ENCODE measurements around the gene RYR2.
"Not testable (repeated sequence)": the region's sequence is repeated elsewhere in the genome, so short reads cannot be mapped to it uniquely, and the experiment has no call there.

The RYR2 gene

DNA sequence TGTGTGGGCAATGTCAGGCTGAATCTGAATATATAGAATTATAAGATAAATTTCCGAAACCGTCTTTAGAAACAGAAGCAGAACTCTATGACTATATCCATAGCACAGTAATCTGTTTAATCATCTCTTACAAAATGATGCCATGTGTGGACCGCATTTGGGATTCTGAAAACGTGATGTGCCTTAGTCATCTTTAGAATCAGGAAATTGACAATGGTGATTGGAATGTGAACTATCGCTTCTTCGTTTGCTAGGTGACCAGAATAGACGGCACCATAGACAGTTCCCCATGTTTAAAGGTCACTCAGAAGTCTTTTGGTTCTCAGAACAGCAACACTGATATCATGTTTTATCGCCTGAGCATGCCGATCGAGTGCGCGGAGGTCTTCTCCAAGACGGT is 548.4 kb downstream of the RYR2 start:
- DNase-seq, result no peak

DNA sequence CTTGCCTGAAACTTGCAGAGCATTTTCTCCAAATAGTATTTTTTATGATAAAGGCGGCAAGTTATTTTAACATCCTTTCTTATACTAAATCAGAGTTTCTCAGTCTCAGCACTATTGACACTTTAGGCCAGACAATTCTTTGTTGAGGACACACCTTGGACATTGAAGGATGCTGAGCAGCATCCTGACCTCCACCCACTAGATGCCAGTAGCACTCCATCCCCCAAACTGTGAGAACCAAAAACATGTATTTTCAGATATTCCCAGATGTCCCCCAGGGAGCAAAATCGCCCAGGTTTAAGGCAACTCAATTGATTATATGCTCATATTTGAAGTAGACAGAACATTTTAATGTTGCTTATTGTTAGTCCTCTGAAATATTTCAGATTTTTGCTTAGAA is 549.4 kb downstream of the RYR2 start:
- no peak for DNase-seq

DNA sequence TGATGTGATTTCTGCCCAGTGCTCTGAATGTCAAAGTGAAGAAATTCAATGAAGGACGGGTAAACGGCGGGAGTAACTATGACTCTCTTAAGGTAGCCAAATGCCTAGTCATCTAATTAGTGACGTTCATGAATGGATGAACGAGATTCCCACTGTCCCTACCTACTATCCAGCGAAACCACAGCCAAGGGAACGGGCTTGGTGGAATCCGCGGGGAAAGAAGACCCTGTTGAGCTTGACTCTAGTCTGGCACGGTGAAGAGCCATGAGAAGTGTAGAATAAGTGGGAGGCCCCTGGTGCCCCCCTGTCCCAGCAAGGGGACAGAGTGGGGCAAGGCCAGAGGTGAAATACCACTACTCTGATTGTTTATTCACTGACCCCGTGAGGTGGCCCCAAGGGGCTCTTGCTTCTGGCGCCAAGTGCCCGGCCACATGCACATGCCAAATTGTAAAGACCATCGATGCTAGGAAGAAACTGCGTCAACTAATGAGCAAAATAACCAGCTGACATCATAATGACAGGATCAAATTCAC is 561.1 kb downstream of the RYR2 start:
- DNase-seq, result not testable (repeated sequence)

DNA sequence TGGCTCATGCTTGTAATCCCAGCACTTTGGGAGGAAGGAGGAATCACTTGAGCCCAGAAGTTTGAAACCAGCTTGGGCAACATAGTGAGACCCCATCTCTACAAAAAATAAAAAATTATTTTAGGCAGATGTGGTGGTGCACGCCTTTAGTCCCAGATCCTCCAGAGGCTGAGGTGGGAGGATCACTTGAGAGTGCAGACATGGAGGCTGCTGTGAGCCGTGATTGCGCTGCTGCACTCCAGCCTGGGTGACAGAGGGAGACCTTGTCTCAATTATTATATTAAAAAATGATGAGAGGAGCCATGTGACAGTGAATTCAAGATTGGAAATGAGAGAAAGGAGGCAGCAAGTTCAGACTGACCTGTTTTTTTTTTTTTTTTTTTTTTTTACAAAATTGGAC is 566.4 kb downstream of the RYR2 start:
- no peak for DNase-seq

DNA sequence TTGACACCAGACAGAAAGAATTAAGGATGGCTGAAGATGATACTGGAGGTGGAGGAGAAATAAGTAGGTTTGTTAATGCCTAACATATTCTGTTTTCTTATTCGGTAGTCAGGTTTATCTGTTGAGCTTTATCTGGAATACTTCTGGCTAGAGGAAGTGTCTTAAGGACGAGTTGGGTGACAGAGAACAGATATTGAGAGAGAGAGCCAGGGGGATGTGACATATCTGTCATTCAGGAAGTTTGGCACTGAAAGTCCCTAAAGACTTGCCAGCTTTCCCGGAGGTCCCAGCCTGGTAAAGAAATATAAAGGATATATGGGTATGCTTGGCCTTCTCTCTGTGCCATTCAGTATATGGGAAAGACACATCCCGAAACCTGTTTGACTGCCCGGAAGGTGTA is 568.2 kb downstream of the RYR2 start:
- DNase-seq, result no peak

DNA sequence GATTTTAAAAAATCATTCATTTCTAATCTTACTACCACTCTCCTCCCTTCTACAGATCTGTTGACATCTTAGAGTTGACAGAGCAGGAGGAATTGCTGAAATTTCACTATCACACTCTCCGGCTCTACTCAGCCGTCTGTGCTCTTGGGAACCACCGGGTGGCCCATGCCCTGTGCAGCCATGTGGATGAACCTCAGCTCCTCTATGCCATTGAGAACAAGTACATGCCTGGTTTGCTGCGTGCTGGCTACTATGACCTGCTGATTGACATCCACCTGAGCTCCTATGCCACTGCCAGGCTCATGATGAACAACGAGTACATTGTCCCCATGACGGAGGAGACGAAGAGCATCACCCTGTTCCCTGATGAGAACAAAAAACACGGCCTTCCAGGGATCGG is 572.0 kb downstream of the RYR2 start:
- DNase-seq, result no peak

DNA sequence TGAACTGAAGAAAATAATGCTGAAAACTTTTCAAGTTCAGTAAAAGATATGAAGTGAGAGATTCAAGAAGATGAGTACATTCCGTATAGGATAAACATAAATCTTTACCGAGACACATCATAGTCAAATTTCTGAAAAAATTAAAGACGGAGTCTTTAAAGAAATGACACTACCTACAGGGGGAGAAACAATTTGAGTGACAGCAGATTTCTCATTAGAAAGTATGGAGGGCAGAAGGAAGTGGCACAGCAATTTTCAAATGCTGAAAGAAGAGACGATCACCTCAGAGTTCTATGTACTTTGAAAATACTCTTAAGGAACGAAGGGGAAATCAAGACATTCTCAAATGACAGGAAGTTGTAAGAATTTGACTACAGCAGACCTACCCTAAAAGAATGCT is 577.6 kb downstream of the RYR2 start:
- DNase-seq, result no peak

DNA sequence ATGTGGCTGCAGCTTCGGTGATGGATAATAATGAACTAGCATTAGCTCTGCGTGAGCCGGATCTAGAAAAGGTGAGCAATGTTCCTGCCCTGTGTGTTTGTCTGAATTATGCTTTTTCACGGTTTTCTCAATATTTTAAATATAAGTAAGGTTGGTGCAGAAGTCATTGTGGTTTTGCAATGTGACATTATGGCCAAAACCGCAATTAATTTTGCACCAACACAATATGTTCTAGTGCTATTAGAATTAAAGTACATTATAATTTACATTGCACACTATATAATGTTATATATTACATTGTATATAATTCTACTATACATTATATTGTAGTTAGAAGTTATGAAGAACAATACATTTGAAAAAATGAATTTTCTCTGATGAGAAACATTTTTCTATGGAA is 592.9 kb downstream of the RYR2 start:
- no peak for DNase-seq

DNA sequence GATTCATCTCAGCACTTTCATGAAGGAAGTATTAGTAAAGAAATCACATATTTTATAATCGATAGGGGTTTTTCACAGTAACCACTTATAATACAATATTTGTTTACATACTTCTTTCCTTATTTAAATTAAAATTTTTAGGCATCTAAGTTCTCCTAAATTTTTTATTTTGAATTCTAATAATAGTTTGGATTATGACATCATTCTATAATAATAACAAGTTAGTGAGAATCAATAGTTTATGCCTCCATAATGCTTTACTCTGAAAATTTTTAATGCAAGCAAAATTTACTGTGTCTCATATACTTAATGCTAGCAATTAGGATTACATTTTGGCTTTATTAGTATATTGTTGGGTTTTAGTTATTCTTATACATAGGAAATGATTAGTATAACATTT is 596.6 kb downstream of the RYR2 start:
- no peak for DNase-seq

DNA sequence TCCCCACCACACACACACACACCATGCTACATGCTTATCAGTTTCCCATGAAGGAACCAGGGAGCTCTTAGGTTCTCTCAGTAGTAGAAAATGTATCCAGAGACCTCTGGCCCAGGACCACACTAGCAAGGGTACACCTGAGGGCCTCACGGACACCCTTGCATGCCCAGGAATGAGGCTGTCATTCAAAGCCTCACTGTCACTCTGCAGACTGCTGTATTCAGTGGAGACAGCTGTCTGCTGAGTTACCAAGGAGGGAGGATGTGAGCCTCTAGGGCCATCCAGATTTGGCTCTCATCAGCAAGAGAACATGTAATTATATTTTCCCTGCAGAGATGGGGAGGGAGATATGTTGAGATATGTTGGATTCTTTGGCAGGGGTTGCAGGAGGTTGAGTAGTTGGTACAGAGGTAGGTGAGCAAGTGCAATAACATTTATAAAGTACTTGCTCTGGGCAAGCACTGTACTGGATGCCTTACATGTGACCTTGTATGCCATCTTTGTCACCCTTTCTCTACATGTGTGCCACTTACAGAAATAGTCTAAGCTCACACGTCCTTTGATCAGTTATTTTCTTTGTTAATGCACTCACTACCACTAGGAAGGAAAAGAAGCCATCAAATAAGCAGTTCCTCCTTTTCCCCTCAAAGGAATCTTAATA is 598.2 kb downstream of the RYR2 start:
- no peak for DNase-seq

DNA sequence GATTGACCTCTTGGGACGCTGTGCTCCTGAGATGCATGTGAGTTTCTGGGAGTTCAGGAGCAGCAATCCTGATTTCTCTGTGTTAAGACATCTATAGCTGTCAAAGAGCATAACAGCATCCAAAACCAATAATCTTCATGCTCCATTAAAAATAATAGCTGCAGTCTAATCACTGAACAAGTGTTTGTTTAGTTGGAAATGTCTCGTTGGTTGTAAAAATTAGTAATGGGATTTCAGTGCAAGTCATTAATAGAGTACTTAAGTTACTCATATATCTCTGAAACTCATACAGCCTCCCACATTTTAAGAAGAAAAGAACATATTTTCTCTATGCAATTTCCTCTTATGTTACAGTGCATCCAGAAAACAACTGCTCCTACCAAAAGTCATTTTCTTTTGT is 599.0 kb downstream of the RYR2 start:
- DNase-seq, result no peak

DNA sequence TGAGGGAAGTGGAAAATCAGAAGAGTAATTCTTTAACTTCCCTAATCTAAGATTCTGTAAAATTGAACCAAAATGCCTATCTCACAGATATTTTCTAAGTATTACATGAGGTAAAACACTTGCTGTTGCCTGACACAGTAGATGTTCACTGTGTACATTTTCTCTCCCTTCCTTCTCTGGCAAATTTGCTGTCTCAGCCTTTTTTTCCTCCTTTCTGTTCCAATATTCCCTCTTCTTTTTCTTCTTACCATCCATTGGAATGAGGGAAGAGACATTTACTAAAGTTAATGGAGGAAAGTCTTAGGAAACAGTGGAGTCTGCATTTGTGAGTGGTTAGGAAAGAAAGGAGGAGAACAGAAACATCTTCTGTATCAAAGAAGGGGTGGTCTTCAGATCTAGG is 608.8 kb downstream of the RYR2 start:
- no peak for DNase-seq

DNA sequence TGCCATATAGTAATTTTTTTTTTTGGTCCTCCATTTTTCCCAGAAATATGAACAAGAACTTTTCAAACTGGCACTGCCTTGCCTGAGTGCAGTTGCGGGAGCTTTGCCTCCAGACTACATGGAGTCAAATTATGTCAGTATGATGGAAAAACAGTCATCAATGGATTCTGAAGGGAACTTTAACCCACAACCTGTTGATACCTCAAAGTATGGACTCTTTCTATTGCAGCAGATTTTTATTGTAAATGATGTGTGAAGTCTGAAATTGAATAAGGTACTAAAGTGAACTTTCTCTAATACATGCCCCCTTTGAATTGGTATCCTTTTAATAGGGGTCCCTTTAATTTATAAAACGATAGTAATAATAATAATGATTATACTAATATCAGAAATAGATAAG is 613.8 kb downstream of the RYR2 start:
- no peak for DNase-seq

DNA sequence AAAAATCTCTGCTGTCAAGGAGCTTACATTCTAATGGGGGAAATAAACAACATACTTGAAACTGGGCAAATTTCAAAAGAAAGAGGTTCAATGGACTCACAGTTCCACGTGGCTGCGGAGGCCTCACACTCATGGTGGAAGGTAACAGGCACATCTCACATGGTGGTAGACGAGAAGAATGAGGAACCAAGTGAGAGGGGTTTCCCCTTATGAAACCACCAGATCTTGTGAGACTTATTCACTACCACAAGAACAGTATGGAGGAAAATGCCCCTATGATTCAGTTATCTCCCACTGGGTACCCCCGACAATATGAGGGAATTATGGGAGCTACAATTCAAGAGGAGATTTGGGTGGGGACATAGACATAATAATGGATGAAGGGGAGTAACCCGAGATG is 622.4 kb downstream of the RYR2 start:
- no peak for DNase-seq

DNA sequence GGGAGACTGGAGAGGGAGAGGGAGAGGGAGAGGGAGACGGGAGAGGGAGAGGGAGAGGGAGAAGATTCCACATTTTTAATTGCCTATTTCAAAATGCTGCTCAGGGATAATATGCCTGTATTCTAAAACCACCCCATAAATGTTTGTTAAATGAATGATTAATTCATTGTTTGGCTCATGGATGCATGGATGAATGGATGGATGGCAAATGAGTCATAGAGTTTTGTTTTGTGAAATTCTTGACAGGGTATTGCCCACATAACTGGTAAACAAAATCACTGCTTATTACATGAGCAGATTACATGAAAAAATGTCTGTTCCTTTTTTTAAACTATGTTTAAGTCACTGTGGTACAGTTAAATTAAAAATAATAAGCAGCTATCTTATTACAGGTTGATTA is 628.3 kb downstream of the RYR2 start:
- DNase-seq, result no peak

DNA sequence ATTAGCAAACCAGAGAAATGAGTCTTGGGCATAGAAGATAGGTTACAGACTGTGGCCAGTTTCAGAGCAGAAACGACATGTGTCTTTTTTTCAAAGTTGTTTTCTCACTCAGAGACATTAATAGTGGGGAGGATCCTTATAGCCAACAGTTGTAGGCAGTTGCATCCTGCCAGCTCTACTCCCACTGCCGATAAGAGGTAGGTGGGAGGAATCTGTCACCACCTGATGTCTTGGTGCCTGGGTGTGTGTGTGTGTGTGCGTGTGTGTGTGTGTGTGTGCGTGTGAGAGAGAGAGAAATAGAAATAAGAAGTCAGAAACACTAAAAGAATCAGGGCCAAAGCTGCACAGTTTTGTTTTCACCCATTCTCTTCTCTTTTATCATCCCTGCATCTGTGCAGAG is 629.3 kb downstream of the RYR2 start:
- DNase-seq, result no peak

DNA sequence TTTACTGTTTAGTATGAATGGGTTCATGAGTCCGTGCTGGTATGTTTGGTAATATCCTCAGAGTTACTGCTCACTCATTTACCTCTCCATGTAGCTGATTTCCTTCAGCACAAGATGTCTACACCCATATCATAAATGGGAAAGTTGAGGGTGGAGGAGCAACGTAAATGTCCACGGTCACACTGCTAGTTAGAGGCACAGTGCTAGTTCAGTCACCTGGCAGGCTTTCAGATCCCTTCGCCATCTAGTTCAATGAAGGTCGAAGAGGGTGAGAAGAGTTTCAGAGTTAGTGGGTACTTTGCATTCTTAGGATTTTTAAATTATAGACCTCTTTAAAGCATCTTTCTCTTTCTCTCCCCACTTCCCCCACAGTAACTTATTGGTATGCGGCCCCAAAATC is 630.0 kb downstream of the RYR2 start:
- no peak for DNase-seq

DNA sequence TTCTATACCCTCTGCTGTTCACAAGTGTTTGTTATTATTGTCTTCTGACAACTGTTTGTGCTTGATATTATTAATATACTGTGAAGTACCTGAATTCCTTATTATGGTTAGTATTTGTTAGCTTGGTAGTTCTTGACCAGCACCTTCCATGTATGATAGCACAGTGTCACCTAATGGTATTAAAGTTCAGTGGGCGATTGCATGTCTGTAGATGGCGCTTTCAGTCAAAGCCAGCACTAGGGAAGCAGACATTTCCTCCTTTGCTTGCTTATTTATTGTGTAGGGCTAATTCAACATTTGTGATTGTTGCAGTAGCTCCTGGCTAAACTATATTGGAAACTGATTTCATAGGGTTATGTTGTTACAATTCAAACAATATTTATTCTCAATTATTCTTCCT is 630.8 kb downstream of the RYR2 start:
- no peak for DNase-seq

DNA sequence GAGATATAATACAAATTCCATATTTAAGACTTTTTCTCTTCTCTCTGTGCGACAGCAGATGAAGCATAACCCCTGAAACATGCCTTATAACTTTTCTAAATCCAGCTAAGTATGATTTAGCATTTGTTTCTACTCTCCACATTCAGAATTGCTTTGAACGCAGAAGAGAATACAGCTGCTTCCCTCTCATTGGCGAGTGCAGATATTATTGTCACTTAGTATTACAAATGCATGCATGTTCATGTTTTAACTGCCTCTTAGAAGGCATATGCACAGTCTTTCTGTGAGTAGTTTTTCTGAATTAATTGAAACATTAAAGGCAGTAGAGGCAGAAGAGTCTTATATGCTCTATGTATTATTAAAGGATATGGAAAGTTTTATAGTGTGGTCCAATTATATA is 631.6 kb downstream of the RYR2 start:
- no peak for DNase-seq

DNA sequence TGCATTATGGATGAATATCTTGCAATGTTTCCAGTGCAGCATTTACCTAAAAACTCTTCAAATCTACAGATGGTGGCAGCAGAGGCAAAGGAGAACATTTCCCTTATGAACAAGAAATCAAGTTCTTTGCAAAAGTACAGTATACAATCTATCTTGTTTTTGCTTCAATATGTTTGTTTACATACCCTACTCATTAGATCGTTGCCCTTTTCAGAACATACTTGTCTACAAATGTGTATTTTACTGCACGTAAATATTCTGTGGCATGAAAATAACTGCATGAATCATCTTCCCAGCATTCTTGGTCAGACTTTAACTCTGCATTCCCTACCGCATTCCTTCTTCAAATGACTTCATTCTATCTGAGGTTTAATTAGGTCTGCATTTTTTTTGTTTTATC is 636.0 kb downstream of the RYR2 start:
- no peak for DNase-seq

DNA sequence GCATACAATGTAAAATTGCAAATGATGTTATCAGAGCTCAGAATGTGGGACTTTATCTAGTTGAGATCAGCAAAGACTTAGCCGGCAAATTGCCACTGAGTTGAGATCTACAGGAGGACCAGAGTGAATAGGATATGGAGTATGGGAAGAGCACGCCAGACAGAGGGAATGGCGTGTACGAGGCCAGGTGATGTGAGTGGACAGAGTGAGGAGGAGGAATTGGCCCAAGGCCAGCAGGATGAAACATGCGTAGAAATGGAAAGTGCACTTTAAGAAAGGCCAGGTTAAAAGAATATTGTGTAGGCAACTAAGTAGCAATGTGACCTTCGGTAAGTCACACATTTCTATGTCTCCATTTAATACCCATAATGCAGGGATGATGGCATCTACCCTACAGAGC is 637.7 kb downstream of the RYR2 start:
- no peak for DNase-seq

DNA sequence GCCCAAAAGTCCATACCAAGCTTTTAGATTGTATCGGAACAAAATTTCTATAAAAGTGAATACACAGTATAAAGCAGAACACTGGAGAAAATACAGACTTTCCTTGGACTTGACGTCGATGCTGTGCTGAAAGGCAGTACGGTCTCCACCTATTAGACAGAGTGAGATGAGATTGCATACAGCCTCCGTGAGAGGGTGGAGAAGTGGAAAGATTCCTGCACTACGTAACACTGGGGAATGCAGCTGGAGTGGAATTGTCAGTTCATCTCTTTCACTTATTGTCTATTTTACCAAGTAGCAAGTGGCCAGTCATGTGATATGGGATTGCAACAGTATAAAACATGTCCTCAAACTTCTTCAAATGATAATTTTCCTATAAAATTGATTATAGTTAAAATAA is 639.2 kb downstream of the RYR2 start:
- no peak for DNase-seq

DNA sequence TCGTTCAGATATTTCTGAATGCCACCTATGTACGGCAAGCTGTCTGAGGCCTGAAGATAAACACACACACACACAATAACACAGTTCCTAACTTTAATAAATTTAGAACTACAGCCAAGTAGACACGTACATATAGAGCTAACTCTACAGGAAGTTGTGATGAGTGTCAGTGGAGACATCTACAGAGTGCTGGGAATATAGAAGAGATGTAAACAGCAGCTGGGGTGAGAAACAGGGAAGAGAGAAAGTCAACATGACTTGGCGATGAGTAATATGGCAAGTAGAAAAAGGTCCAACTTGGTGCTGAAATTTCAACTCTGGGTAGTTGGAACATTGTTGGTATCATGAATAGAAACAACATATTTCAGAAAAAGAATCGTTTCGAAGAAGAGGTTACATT is 642.3 kb downstream of the RYR2 start:
- DNase-seq, result no peak

DNA sequence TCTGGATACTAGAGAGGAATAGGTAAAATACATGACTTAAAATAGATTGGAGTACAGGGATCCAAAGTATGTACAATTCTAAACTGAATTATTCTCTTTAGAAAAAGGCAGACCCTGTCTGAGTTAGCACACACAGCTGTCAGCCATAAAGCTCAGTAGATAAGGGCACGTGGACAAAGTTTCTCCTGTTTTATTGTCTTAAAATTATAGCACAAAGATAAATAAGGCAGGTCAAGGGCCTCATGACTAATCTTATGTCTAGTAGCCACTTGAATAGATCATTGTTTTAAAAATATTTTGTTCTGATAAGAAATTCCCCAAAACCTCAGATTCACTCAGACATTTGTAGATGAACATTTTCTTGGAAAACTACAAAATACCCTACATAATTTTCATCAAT is 643.6 kb downstream of the RYR2 start:
- no peak for DNase-seq

DNA sequence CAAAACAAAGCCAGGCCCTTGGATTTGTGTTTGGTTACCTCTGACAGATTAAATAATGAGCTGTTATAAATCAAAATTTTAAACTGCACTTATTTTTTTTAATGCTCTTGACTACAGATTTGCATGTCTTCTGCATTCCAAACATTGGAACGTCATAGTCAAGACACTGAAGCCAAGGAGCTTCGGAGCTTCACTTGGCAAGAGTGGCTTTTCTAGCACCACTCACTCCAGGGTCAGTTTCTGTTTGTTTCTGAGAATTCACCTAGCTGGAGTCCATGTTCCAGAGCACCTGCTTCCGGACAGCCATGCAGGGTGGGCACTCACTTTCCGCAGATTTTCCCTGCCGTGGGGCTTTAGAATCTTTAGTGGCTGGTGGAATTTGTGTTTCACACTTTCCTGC is 645.8 kb downstream of the RYR2 start:
- no peak for DNase-seq

DNA sequence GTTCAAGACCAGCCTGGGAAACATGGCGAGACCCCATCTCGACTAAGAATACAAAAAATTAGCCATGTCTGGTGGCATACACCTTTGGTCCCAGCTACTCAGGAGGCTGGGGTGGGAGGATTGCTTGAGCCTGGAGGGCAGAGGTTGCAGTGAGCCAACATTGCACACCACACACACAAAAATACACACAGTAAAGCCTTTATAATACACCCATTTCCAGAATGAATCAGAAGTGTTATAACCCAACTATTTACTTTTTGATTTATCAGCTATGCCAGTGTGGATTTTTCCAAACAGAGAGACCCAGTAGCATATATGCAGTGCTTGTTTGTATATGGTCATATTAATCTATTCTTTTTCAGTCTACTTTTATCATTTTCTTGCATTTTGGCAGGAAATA is 648.7 kb downstream of the RYR2 start:
- no peak for DNase-seq

All from activated T-cell treated with anti-CD3 and anti-CD28 coated beads, Interleukin-2, amount 50 U/mL, for 48 hours (primary cell).